CD4-positive, alpha-beta T cell treated with Interleukin-15 for 4 hours (primary cell): ENCODE results near the gene OR7C2.
"Not testable (repeated sequence)": the region's sequence is repeated elsewhere in the genome, so short reads cannot be mapped to it uniquely, and the experiment has no call there.

ENCODE experiments used
- DNase-seq: peaks from one replicate; pipeline ENCODE4 v3.0.0-alpha.2; 2020; ENCODE audit warnings: low spot score

OR7C2 gene

GRCh38 chr19:14941189-14941588 is at the start of gene OR7C2:
OR7C2 (plus strand) TSS chr19:14941489; CDS start chr19:14941489, 0 bp downstream.
- DNase-seq = no peak

- DNase-seq = no peak
Observed at GRCh38 chr19:14901675-14902260, 39.5 kb upstream of the OR7C2 start.

- no peak for DNase-seq
Observed at GRCh38 chr19:14906711-14907110, 34.6 kb upstream of the OR7C2 start.

DNA sequence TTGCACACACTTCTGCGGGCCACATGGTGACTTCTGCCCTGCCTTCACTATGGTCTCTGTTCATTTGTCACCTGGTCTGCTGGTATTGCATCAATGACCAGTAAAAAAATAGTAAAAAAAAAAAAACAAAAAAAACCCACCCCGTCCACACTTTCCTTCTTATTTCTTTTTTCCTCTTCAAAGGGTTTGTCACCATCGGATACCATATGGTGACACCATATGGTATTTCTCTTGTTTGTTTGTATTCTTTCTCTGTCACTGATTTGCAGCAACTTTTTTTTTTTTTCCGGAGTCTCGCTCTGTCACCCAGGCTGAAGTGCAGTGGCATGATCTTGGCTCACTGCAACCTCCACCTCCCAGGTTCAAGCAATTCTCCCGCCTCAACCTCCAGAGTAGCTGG is 26.2 kb upstream of the OR7C2 start:
- DNase-seq = no peak

DNA sequence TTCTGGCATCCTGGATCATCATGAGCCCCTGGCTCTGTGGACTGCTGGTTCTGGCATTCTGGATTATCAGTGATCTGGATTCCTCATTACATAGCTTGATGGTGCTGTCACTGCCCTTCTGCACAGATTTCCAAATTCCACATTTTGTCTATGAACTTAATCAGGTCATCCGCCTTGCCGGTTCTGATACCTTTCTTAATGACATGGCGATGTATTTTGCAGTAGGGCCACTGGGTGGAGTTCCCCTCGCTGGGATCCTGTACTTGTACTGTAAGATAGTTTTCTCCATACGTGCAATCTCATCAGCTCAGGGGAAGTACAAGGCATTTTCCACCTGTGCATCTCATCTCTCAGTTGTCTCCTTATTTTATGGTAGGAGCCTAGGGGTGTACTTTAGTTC is 24.4 kb upstream of the OR7C2 start:
- DNase-seq = no peak

- DNase-seq = no peak
Observed at GRCh38 chr19:14933506-14933905, 7.8 kb upstream of the OR7C2 start.

DNA sequence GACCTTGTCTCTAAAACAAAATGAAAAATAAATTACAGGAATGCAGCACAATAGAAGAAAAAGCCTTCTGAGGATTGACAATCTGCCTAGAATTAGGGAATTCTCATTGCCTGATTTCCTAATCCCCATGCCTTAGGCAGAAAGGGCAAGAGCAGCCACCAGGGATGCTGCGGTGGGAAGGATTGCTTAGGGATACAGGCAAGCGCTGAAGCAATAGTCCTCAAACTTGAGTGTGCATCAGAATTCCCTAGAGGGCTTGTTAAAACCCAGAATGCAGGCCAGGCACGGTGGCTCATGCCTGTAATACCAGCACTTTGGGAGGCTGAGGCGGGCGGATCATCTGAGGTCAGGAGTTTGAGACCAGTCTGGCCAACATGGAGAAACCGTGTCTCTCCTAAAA is 1.0 kb upstream of the OR7C2 start:
- no peak for DNase-seq

DNA sequence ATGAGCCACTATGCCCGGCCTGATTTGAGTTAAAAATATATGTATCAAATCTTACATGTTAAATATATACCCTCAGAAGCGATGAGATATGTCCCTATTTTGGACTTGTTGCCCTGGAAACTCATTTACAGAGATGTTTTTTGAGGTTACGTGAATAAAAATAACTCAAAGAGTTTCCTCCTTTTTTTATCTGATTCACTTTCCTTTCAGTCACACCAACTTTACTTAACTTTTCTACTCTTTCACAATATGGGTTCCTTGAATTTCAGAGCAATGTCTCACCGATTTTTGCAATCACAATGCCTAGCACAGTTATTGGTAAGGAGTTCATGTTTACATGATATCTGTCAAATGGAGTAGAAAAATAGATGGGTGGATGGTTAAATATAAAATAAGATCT is 2.3 kb downstream of the OR7C2 start:
- DNase-seq = no peak

GRCh38 chr19:14944456-14944855 is 3.2 kb downstream of the OR7C2 start:
- DNase-seq = no peak

GRCh38 chr19:14949413-14949812 is 8.1 kb downstream of the OR7C2 start:
- DNase-seq = not testable (repeated sequence)

DNA sequence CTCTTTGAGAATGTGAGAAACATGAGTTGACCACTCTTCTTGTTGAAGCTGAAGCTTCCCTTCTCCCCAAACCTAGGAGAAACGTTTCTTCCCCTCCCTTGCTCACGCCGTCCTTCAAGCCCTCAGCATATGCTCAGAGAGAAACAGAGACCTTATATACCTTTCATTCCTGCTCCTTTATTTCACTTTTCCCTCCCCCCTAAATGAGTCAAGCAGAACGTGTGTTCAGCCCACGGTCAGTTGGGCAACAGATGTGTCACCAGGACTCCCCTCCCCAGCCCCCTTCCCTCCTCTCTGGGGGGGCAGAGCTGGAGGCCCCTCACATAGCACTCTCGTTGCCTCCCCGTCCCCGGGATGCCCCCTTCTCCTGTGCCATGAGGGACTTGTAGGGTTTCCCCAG is 8.6 kb downstream of the OR7C2 start:
- no peak for DNase-seq

DNA sequence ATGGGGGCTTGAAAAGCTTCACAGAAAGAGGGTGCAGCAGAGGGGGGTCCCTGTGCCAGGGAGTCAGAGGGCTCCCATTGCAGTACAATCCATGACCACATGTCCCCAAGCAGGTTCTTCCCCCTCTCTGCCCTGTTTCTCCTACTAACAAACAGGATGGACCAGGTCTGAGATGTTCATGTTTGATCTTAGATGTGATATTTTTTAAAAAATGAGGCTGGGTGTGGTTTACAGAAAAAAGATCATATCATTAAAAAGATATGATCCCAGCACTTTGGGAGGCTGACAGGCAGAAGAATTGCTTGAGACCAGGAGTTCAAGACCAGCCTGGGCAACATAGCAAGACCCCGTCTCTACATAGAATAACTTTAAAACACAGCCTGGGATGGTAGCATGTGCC is 9.1 kb downstream of the OR7C2 start:
- DNase-seq = no peak

DNA sequence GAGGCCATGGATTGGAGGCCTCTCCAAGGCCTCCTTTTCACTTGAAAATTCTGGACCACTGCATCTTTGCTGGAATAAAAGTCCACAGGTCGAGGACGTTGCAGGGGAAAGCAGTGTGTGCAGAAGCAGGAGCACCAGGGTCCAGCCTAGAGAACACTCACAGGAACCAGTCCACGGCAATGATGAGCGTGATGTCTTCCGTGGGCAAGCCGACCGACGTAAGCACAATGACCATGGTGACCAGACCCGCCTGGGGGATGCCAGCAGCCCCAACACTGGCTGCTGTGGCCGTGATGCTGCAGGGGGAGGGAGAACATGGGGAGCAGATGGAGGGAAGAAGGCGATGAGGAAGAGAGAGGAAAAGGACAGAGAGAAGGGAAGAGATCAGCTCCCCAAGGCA is 11.5 kb downstream of the OR7C2 start:
- no peak for DNase-seq

- DNase-seq = no peak
Observed at GRCh38 chr19:14954071-14954655, 12.9 kb downstream of the OR7C2 start.

DNA sequence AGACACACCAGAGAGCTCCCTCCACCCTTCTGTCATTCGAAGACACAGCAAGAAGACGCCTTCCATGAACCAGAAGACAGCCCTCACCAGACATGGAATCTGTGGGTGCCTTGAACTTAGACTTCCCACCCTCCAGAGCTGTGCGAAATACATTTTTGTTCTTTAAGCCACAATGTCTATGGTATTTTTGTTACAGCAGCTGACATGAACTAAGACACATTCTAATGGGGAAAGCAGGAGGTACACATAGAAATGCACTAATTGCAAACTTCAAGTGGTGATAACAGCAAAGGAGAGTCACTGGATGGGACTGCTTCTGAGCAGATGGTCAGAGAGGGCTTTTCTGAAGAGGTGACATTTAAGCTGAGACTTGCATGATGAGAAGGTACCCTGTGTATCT is 16.2 kb downstream of the OR7C2 start:
- DNase-seq = no peak

DNA sequence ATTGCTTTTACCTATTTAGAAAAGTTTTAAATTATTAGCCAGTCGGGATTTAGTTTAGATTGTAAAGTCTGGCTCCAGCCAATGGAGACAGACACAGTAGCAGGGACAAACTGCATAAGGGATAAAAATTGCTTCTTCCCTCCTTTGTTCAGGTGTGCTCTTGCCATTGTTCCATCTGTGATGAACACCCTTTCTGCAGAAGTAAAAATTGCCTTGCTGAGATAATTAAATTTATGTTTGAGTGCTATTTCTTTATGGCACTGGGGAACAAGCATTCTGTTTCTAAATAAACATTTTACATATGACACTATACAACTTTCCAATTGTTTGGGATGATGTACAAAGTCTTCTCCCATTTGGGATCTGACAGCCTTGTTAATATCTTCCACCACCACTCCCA is 18.0 kb downstream of the OR7C2 start:
- DNase-seq = no peak

DNA sequence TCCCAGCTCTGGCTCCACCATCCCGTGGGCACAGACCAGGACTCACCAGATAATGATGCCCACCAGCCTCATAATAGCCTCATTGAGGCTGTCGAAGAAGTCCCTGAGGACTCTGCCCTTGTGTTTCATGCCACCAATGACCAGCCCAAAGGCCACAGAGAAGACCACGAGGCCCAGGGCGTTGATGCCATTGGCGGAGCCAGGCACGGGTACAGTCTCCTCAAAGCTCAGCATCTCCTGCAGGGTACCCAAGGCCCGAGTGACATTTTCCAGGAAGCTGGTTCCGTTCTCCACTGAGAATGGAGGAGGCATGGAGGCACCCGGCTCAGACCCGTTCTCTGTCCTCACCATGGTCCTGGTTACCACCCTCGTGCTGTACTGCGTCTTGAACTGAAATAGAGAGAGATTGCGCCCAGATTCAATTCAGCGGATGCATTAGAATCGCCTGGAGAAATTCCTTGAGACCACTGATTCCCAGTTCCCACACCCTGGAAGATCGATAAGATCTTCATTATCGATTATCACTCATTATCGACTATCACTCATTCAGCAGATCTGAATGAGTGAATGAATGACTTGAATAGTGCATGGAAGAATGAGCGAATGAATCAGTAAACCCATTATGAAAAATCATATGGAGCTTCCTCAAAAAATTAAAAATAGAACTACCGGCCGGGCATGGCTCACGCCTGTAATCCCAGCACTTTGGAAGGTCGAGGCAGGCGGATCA is 20.8 kb downstream of the OR7C2 start:
- DNase-seq = no peak

GRCh38 chr19:14968247-14968646 is 27.0 kb downstream of the OR7C2 start:
- no peak for DNase-seq

DNA sequence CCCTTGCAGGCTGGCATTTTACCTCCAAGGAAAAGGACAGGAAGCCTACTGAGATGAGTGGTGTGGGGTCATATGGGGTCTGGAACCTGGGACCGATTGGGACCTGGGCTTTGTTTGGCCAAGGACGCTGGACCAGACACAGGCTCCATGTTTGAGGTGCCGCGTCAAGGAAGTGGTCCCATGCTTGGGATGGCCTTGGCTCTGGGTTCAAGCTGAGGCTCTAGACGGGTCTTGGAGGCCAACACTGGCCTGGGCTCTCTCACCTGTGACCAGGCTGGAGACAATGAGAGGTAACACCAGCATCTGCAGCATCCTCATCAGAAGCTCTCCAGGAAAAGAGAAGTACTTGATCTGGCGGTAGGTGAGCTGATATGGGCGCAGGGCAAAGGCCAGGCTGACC is 30.2 kb downstream of the OR7C2 start:
- DNase-seq = no peak

DNA sequence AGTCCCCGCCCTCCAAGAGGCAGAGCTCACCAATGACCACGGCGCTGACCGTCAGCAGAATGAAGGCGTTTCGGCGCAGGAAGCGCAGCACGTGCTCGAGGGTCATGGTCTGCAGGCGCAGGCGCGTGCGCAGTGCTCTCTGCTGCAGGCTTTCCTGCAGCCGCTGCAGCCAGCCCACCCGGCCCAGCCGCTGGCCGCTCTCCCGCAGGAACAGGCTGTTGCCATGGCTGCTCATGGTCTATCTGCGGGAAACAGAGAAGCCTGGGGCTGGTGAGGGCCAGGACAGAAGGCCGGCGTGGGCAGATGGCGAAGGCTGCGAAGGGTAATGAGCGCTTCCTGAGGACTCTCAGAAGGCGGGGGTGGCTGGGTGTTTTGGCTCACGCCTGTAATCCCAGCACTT is 31.4 kb downstream of the OR7C2 start:
- DNase-seq = no peak

GRCh38 chr19:14974488-14974887 is 33.2 kb downstream of the OR7C2 start:
- no peak for DNase-seq

DNA sequence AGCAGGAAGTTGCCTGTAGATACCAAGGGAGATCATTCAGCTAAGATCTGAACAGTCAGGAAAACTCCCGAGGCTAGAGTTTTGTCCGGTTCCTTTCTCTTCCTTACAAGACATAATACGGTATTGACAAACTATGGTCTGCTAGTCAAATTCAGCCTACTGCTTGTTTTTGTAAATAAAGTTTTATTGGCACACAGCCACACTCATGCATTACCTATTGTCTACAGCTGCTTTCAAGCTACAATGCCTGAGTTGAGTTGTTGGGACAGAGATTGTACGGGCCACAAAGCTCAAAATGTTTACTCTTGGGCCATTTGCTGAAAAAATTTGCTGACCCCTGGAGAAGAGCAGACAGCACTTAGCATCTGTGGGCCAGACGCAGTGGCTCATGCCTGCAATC is 35.8 kb downstream of the OR7C2 start:
- no peak for DNase-seq

GRCh38 chr19:14978161-14978776 is 37.0 kb downstream of the OR7C2 start:
- DNase-seq = no peak
